ENCODE results near the gene TEP1. TPM values are rescaled to one million over a fixed set of nuclear protein-coding genes. Genes with fewer than 3 reads are reported as not detected.
A peak's percentile ranks its signal among the peaks of the same experiment; 100 is the strongest.

The TEP1 gene
- total RNA-seq, 2 experiments from 2014 or later, result 14.3 to 17.4 TPM

- H3K4me3 ChIP-seq (ENCODE audit: low read length), result no peak overlapping the region
- no peaks in the 10 kb centered on the region for H3K27me3 Mint-ChIP-seq
- POLR2A ChIA-PET, result no interaction called here
- CTCF ChIA-PET, result no interaction called here
- DNase-seq (no peak), ATAC-seq (ENCODE audit: poor library complexity) (no peak)
- H3K9me3 Mint-ChIP-seq, result no peaks in the 10 kb centered on the region
- peaks cover 0 to 4% of the 10 kb centered on the region in 2 experiments for H3K9me3 ChIP-seq (ENCODE audit: control insufficient read depth in 1 of 2, insufficient read depth in 1 of 2, low read length in 2 of 2)
- no peaks in the 10 kb centered on the region for H3K27me3 ChIP-seq (ENCODE audit: control insufficient read depth in 1 of 2, insufficient read depth in 2 of 2, low read length in 2 of 2)
- H3K27ac Mint-ChIP-seq, result no peak overlapping the region
- H3K36me3 Mint-ChIP-seq (ENCODE audit: low read depth), result peaks cover 57% of the 10 kb centered on the region
- H3K4me3 Mint-ChIP-seq, result no peak overlapping the region
- peaks cover 11% of the 10 kb centered on the region for H3K4me1 Mint-ChIP-seq (ENCODE audit: low read depth)
- TF ChIP-seq CTCF (IDR thresholded peaks at IDR 0.05), result no peak
- intact Hi-C loops (cut with DNase I, micrococcal nuclease), result loop anchor here in 1 of 2 experiments (5.0 kb wide), 2 partner anchors 66 to 111 kb away; partner anchors contain the start of genes APEX1 and TEP1
- H3K36me3 ChIP-seq (ENCODE audit: insufficient read depth, low read length), result peaks cover 16% of the 10 kb centered on the region
- H3K4me1 ChIP-seq (ENCODE audit: insufficient read depth, low read length), result no peaks in the 10 kb centered on the region
- H3K27ac ChIP-seq (ENCODE audit: low read depth in 1 of 2, low read length in 2 of 2), result no peak overlapping the region
These were observed 66.6 kb downstream of the TEP1 start for GRCh38 chr14:20346713-20347112.

GRCh38 chr14:20345366-20345765 is 67.9 kb downstream of the TEP1 start:
- Mint-ChIP-seq H3K27ac (peak overlapping the region; percentile 97), H3K9me3 (no peaks in the 10 kb centered on the region), H3K4me1 (ENCODE audit: low read depth) (peaks cover 11% of the 10 kb centered on the region), H3K27me3 (no peaks in the 10 kb centered on the region), H3K36me3 (ENCODE audit: low read depth) (peaks cover 46% of the 10 kb centered on the region), H3K4me3 (peak overlapping the region; percentile 26)
- ChIA-PET CTCF (no interaction called here), POLR2A (no interaction called here)
- Histone ChIP-seq H3K9me3 (ENCODE audit: control insufficient read depth in 1 of 2, insufficient read depth in 1 of 2, low read length in 2 of 2) (peaks cover 0 to 4% of the 10 kb centered on the region in 2 experiments), H3K4me3 (ENCODE audit: low read length) (no peak overlapping the region), H3K27ac (ENCODE audit: low read depth in 1 of 2, low read length in 2 of 2) (no peak overlapping the region), H3K36me3 (ENCODE audit: insufficient read depth, low read length) (peaks cover 9% of the 10 kb centered on the region), H3K4me1 (ENCODE audit: insufficient read depth, low read length) (no peaks in the 10 kb centered on the region), H3K27me3 (ENCODE audit: control insufficient read depth in 1 of 2, insufficient read depth in 2 of 2, low read length in 2 of 2) (no peaks in the 10 kb centered on the region)
- ATAC-seq (ENCODE audit: poor library complexity) (no peak), DNase-seq (no peak)
- intact Hi-C loops (cut with DNase I, micrococcal nuclease), result loop anchor here in 1 of 2 experiments (5.0 kb wide), 2 partner anchors 67 to 112 kb away; partner anchors contain the start of genes APEX1 and TEP1
- no peak for TF ChIP-seq CTCF (IDR thresholded peaks at IDR 0.05)

GRCh38 chr14:20343862-20344220 is 69.5 kb downstream of the TEP1 start:
- TF ChIP-seq CTCF (IDR thresholded peaks at IDR 0.05), result no peak
- Mint-ChIP-seq H3K36me3 (ENCODE audit: low read depth) (peaks cover 35% of the 10 kb centered on the region), H3K4me3 (peak overlapping the region; percentile 99), H3K9me3 (no peaks in the 10 kb centered on the region), H3K4me1 (ENCODE audit: low read depth) (peaks cover 11% of the 10 kb centered on the region), H3K27ac (peak overlapping the region; percentile 97), H3K27me3 (no peaks in the 10 kb centered on the region)
- ChIA-PET POLR2A (interaction anchor here (1.0 to 4.0 kb wide), 14 partner anchors 9 to 339 kb away, joined by 3 to 85 read pairs (median 12); partner anchors contain the start of genes APEX1, CCNB1IP1, OSGEP and PIP4P1), CTCF (interaction anchor here (0.6 to 4.0 kb wide), 7 partner anchors 15 to 112 kb away, joined by 3 to 34 read pairs (median 4); partner anchors contain the start of genes TEP1 and TTC5)
- DNase-seq, result no peak
- peak overlapping the region; percentile 92 to 95 for H3K27ac ChIP-seq (ENCODE audit: low read depth in 1 of 2, low read length in 2 of 2)
- intact Hi-C loops (cut with DNase I, micrococcal nuclease), result loop anchor here (1.0 to 5.0 kb wide), 9 partner anchors 11 to 339 kb away; partner anchors contain the start of genes CCNB1IP1 (in 1 of the 2), PIP4P1 (in 1 of the 2), PNP (in 1 of the 2) and RNASE4 (in 1 of the 2)
- no peaks in the 10 kb centered on the region for H3K4me1 ChIP-seq (ENCODE audit: insufficient read depth, low read length)
- peaks cover 8% of the 10 kb centered on the region for H3K36me3 ChIP-seq (ENCODE audit: insufficient read depth, low read length)
- peaks cover 0 to 4% of the 10 kb centered on the region in 2 experiments for H3K9me3 ChIP-seq (ENCODE audit: control insufficient read depth in 1 of 2, insufficient read depth in 1 of 2, low read length in 2 of 2)
- no peaks in the 10 kb centered on the region for H3K27me3 ChIP-seq (ENCODE audit: control insufficient read depth in 1 of 2, insufficient read depth in 2 of 2, low read length in 2 of 2)
- ATAC-seq (ENCODE audit: poor library complexity), result no peak
- H3K4me3 ChIP-seq (ENCODE audit: low read length), result peak overlapping the region; percentile 83

Measured in CD4-positive, alpha-beta T cell (primary cell).